Ascending aorta (tissue), 2 donors: ENCODE data around the gene LMTK2. TPM values are rescaled to one million over a fixed set of nuclear protein-coding genes. Genes with fewer than 3 reads are reported as not detected.

Source experiments
- DNase-seq, 2 donors: peaks; one replicate each; pipeline ENCODE4 v3.0.0-alpha.2; 2019; ENCODE audit warnings: low spot score in 2 of 2
- H3K27ac ChIP-seq, 2 donors: fragments of 200-600 bp; sonication (generic); one replicate each; pipeline ENCODE4 v1.5.1; 2016 to 2017; ENCODE audit warnings: mild to moderate bottlenecking in 1 of 2
- H3K27me3 ChIP-seq: fragments of 200-600 bp; sonication (generic); one replicate; pipeline ENCODE4 v1.5.1; 2017
- H3K36me3 ChIP-seq, 2 donors: fragments of 200-600 bp; sonication (generic); one replicate each; pipeline ENCODE4 v1.5.1; 2016
- H3K4me1 ChIP-seq, 2 donors: fragments of 200-600 bp; sonication (generic); one replicate each; pipeline ENCODE4 v1.5.1; 2016 to 2017; ENCODE audit warnings: mild to moderate bottlenecking in 1 of 2
- H3K4me3 ChIP-seq, 2 donors: fragments of 200-600 bp; sonication (generic); one replicate each; pipeline ENCODE4 v1.5.1; 2016 to 2017; ENCODE audit warnings: mild to moderate bottlenecking in 1 of 2
- H3K9me3 ChIP-seq, 2 donors: fragments of 200-600 bp; sonication (generic); one replicate each; pipeline ENCODE4 v1.5.1; 2016
- CTCF ChIP-seq, 3 experiments: fragments of 200-600 bp in 2 of 3; fragments of 450-650 bp in 1 of 3; sonication (generic) in 2 of 3; IDR thresholded peaks; one replicate each; pipeline ENCODE4 v1.5.1; 2016 to 2019; ENCODE audit warnings: antibody characterized with exemption in 3 of 3, mild to moderate bottlenecking in 1 of 3, moderate library complexity in 1 of 3
- intact Hi-C: fragments of 100-400 bp; cut with DNase I; formaldehyde crosslinking; loops from one replicate; pipeline ENCODE4 v1.15.1; 2023
- total RNA-seq: library from RNA; depleted of rRNA; stranded (reverse); fragments of >200 nt; gene quantifications from one replicate; pipeline ENCODE4 v1.1.0, GENCODE V29; 2016

Gene LMTK2
- total RNA-seq, 1 donor from 2014 or later = 11.8 TPM

- no peak for DNase-seq
- intact Hi-C loops = loop anchor here (10.0 kb wide), 1 partner anchor 987 kb away; the partner anchor contains the start of gene SDHAF3
- no peak overlapping the region for H3K27ac ChIP-seq
- no peak for TF ChIP-seq CTCF (IDR thresholded peaks at IDR 0.05)
- no peaks in the 10 kb centered on the region for H3K4me1 ChIP-seq
- no peak overlapping the region for H3K4me3 ChIP-seq
- H3K27me3 ChIP-seq = no peaks in the 10 kb centered on the region
- H3K9me3 ChIP-seq = peaks cover 0 to 40% of the 10 kb centered on the region in 2 donors
- no peaks in the 10 kb centered on the region for H3K36me3 ChIP-seq
These were observed 4.5 kb upstream of the LMTK2 start for GRCh38 chr7:98102170-98102569.

GRCh38 chr7:98105942-98106544 lies 619 bp upstream of the LMTK2 start:
- peaks cover 0 to 7% of the 10 kb centered on the region in 2 donors for H3K4me1 ChIP-seq
- intact Hi-C loops = loop anchor here (1.0 to 10.0 kb wide), 7 partner anchors 62 to 991 kb away; partner anchors contain the start of genes BRI3, SDHAF3 and TECPR1
- no peaks in the 10 kb centered on the region for H3K27me3 ChIP-seq
- TF ChIP-seq CTCF (IDR thresholded peaks at IDR 0.05) = no peak
- H3K36me3 ChIP-seq = no peaks in the 10 kb centered on the region
- no peak for DNase-seq
- no peak overlapping the region for H3K27ac ChIP-seq
- peak overlapping the region in 1 of 2 donors; percentile 86 for H3K4me3 ChIP-seq
- peaks cover 0 to 11% of the 10 kb centered on the region in 2 donors for H3K9me3 ChIP-seq

- TF ChIP-seq CTCF (IDR thresholded peaks at IDR 0.05) = no peak
- intact Hi-C loops = loop anchor here (2.0 to 10.0 kb wide), 6 partner anchors 80 to 993 kb away; partner anchors contain the start of genes BRI3, SDHAF3 and TECPR1
These were observed 655 bp downstream of the LMTK2 start for GRCh38 chr7:98107313-98107721.

GRCh38 chr7:98110249-98111022 lies 3.8 kb downstream of the LMTK2 start:
- no peak overlapping the region for H3K4me3 ChIP-seq
- no peaks in the 10 kb centered on the region for H3K9me3 ChIP-seq
- H3K27me3 ChIP-seq = no peaks in the 10 kb centered on the region
- DNase-seq = no peak
- no peaks in the 10 kb centered on the region for H3K36me3 ChIP-seq
- TF ChIP-seq CTCF (IDR thresholded peaks at IDR 0.05) = no peak
- intact Hi-C loops = no loop called here
- peaks cover 0 to 7% of the 10 kb centered on the region in 2 donors for H3K4me1 ChIP-seq
- H3K27ac ChIP-seq = no peak overlapping the region

More at GRCh38 chr7:98107313-98107721, 655 bp downstream of the LMTK2 start:
- H3K27ac ChIP-seq = peak overlapping the region in 1 of 2 donors; percentile 78
- H3K27me3 ChIP-seq = no peaks in the 10 kb centered on the region
- no peaks in the 10 kb centered on the region for H3K36me3 ChIP-seq
- peaks cover 0 to 1% of the 10 kb centered on the region in 2 donors for H3K9me3 ChIP-seq
- DNase-seq = no peak
- H3K4me1 ChIP-seq = peaks cover 0 to 7% of the 10 kb centered on the region in 2 donors
- H3K4me3 ChIP-seq = peak overlapping the region; percentile 86 to 97

- no peak for DNase-seq
- H3K4me1 ChIP-seq = peaks cover 0 to 7% of the 10 kb centered on the region in 2 donors
- TF ChIP-seq CTCF (IDR thresholded peaks at IDR 0.05) = no peak
- intact Hi-C loops = no loop called here
- no peaks in the 10 kb centered on the region for H3K36me3 ChIP-seq
- H3K27ac ChIP-seq = no peak overlapping the region
- no peaks in the 10 kb centered on the region for H3K27me3 ChIP-seq
- H3K4me3 ChIP-seq = no peak overlapping the region
- H3K9me3 ChIP-seq = no peaks in the 10 kb centered on the region
These were observed 5.4 kb downstream of the LMTK2 start for GRCh38 chr7:98112077-98112476.
